Fibroblast of lung (primary cell): Measurements from ENCODE around the gene KIF26B. TPM values are rescaled to one million over a fixed set of nuclear protein-coding genes. Genes with fewer than 3 reads are reported as not detected.

Source experiments
- DNase-seq, 2 donors: peaks; one replicate each; pipeline versions ENCODE4 v3.0.0 to v3.0.0-alpha.2; 2010; ENCODE audit warnings: low read depth in 2 of 2
- H2AFZ ChIP-seq: 2 replicates; pipeline ENCODE4 v1.5.1; 2012; ENCODE audit warnings: low read length, control low read depth, inconsistent platforms
- H3K27ac ChIP-seq: 2 replicates; pipeline ENCODE4 v1.5.1; 2011; ENCODE audit warnings: low read length, control low read depth; ENCODE audit not compliant: insufficient read depth
- H3K27me3 ChIP-seq: 2 replicates; pipeline ENCODE4 v1.5.1; 2011; ENCODE audit warnings: mild to moderate bottlenecking, low read length; ENCODE audit not compliant: control insufficient read depth, insufficient read depth
- H3K36me3 ChIP-seq: 2 replicates; pipeline ENCODE4 v1.5.1; 2011; ENCODE audit warnings: low read length; ENCODE audit not compliant: control insufficient read depth, insufficient read depth
- H3K4me1 ChIP-seq: 2 replicates; pipeline ENCODE4 v1.5.1; 2011; ENCODE audit warnings: low read length; ENCODE audit not compliant: control insufficient read depth, insufficient read depth; ENCODE audit errors: extremely low read depth
- H3K4me2 ChIP-seq: 2 replicates; pipeline ENCODE4 v1.5.1; 2011; ENCODE audit warnings: low read length, control low read depth; ENCODE audit not compliant: insufficient read depth; ENCODE audit errors: extremely low read depth
- H3K4me3 ChIP-seq, 4 experiments: fragments of 200-600 bp in 1 of 4; sonication (generic) in 1 of 4; replicated peaks in 1 of 4; 2 replicates each; pipeline ENCODE4 v1.5.1; 2011 to 2016; ENCODE audit warnings: low read length in 4 of 4, low read depth in 3 of 4, mild to moderate bottlenecking in 3 of 4, control low read depth in 2 of 4, inconsistent platforms in 1 of 4, mixed read lengths in 1 of 4; ENCODE audit not compliant: insufficient read depth in 1 of 4; ENCODE audit errors: control extremely low read depth in 1 of 4
- H3K79me2 ChIP-seq: 2 replicates; pipeline ENCODE4 v1.5.1; 2012; ENCODE audit warnings: mild to moderate bottlenecking, low read length, inconsistent platforms; ENCODE audit not compliant: control insufficient read depth, insufficient read depth
- H3K9ac ChIP-seq: 2 replicates; pipeline ENCODE4 v1.5.1; 2011; ENCODE audit warnings: mild to moderate bottlenecking, low read length, control low read depth; ENCODE audit not compliant: insufficient read depth
- H3K9me3 ChIP-seq: 2 replicates; pipeline ENCODE4 v1.5.1; 2012; ENCODE audit warnings: low read depth, low read length; ENCODE audit not compliant: control insufficient read depth, insufficient read depth
- H4K20me1 ChIP-seq: 2 replicates; pipeline ENCODE4 v1.5.1; 2011; ENCODE audit warnings: low read length; ENCODE audit not compliant: control insufficient read depth, insufficient read depth; ENCODE audit errors: extremely low read depth
- EZH2 ChIP-seq: IDR thresholded peaks from 2 replicates; pipeline ENCODE4 v1.5.1; 2012; ENCODE audit warnings: low read length, control low read depth, mild to moderate bottlenecking; ENCODE audit errors: missing control alignments
- polyA plus RNA-seq, 2 donors: library from polyadenylated mRNA; depleted of rRNA in 1 of 2; stranded (reverse) in 1 of 2; unstranded in 1 of 2; fragments of >200 nt; gene quantifications; 2 replicates each; pipeline ENCODE4 v1.2.1, GENCODE V29; 2011 to 2012; ENCODE audit warnings: missing spikeins in 1 of 2
- total RNA-seq: library from RNA; depleted of rRNA; stranded (reverse); fragments of >200 nt; gene quantifications from 2 replicates; pipeline ENCODE4 v1.2.1, GENCODE V29; 2014
- TF ChIP-seq, protein P1 (sequence below), 2 donors: IDR thresholded peaks in 1 of 2; conservative IDR thresholded peaks in 1 of 2; 1 replicate in 1 of 2; 2 replicates in 1 of 2; pipeline ENCODE4 v1.5.1; 2011 to 2012; ENCODE audit warnings: low read length in 2 of 2, control low read depth in 1 of 2, inconsistent platforms in 1 of 2, low read depth in 1 of 2, mild to moderate bottlenecking in 1 of 2

KIF26B gene
- total and polyA plus RNA-seq, 2 donors (not counting 1 experiment from before 2014, with no cell fraction given): 5.3 to 6.1 TPM

DNA sequence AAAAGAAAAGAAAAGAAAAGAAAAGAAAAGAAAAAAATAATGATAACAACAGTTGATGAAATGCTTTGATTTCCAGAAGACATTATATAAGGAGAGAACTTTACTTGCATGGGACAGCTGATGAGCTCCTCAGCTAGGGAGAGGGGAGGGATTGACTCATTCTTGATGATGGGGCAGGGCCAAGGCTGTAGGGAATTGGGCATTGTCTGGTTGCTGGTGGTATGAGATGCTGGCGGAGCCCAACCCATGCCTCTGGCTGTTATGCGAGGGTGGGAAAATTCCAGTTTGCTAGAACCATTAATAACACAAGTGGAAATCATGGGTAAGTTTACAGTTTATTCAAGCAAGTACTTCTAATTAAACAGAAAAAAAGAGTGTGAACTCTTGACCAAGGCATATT lies 36.0 kb upstream of the KIF26B start:
- Histone ChIP-seq H3K27me3 (no peaks in the 10 kb centered on the region), H3K9me3 (no peaks in the 10 kb centered on the region), H3K79me2 (no peaks in the 10 kb centered on the region), H3K4me2 (no peak overlapping the region), H2AFZ (no peak overlapping the region), H3K9ac (no peak overlapping the region), H3K27ac (no peak overlapping the region), H3K4me1 (no peaks in the 10 kb centered on the region), H3K36me3 (no peaks in the 10 kb centered on the region), H3K4me3 (no peak overlapping the region), H4K20me1 (no peaks in the 10 kb centered on the region)
- TF ChIP-seq, protein P1, sequence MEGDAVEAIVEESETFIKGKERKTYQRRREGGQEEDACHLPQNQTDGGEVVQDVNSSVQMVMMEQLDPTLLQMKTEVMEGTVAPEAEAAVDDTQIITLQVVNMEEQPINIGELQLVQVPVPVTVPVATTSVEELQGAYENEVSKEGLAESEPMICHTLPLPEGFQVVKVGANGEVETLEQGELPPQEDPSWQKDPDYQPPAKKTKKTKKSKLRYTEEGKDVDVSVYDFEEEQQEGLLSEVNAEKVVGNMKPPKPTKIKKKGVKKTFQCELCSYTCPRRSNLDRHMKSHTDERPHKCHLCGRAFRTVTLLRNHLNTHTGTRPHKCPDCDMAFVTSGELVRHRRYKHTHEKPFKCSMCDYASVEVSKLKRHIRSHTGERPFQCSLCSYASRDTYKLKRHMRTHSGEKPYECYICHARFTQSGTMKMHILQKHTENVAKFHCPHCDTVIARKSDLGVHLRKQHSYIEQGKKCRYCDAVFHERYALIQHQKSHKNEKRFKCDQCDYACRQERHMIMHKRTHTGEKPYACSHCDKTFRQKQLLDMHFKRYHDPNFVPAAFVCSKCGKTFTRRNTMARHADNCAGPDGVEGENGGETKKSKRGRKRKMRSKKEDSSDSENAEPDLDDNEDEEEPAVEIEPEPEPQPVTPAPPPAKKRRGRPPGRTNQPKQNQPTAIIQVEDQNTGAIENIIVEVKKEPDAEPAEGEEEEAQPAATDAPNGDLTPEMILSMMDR (conservative IDR thresholded peaks at IDR 0.05 in 1 of 2, IDR thresholded peaks at IDR 0.05 in 1 of 2; ENCODE audit: low read depth in 1 of 2, low read length in 2 of 2): no peak
- TF ChIP-seq EZH2: no peak
- DNase-seq: peak in 1 of 2 donors; percentile 16

DNA sequence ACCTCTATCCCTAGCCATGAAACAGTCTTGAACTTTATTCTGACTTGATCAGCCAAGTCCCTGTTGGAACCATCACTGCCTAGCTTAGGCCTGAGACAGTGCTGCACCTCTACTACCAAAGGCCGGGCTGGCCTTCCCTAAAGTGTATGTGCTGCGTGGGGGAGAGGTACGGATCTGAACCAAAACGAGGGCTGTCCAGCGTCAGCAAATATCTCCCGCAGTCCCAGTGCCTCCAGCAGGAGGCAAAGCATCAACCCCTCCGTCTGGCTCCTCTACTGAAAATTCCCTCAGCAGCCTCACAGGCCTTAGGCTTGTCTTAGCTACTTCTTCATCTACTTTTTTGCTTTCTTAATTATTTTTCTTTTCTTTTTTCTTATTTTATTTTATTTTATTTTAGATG lies 33.3 kb upstream of the KIF26B start:
- Histone ChIP-seq H3K79me2 (no peaks in the 10 kb centered on the region), H3K27me3 (no peaks in the 10 kb centered on the region), H3K9ac (no peak overlapping the region), H3K9me3 (no peaks in the 10 kb centered on the region), H4K20me1 (no peaks in the 10 kb centered on the region), H3K36me3 (no peaks in the 10 kb centered on the region), H3K4me1 (no peaks in the 10 kb centered on the region), H2AFZ (no peak overlapping the region), H3K4me2 (no peak overlapping the region), H3K4me3 (no peak overlapping the region), H3K27ac (no peak overlapping the region)
- DNase-seq: no peak
- no peak for TF ChIP-seq EZH2
- TF ChIP-seq, protein P1 (conservative IDR thresholded peaks at IDR 0.05 in 1 of 2, IDR thresholded peaks at IDR 0.05 in 1 of 2; ENCODE audit: low read depth in 1 of 2, low read length in 2 of 2): no peak

DNA sequence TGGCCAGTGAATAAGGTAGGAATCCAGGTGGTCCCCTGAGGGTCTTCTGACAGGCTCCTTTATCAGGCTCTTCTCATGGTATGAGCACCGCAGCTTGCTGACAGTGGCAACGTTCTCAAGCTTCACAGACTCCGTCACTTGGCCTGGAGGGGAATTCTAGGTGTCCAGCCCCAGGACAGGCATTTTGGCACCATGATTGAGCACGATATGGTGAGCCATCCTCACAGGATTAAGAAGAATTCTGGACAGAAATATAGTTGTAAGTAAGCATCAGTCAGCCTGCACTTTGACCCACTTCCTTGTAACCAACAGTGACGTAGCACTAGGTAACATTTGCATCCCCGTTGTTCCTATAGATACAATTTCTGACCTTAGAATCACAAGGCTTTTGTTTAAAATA lies 30.5 kb upstream of the KIF26B start:
- no peak overlapping the region for H3K4me2 ChIP-seq
- H3K4me3 ChIP-seq: no peak overlapping the region
- no peaks in the 10 kb centered on the region for H3K36me3 ChIP-seq
- H3K4me1 ChIP-seq: no peaks in the 10 kb centered on the region
- no peak overlapping the region for H2AFZ ChIP-seq
- no peak overlapping the region for H3K27ac ChIP-seq
- no peak overlapping the region for H3K9ac ChIP-seq
- TF ChIP-seq, protein P1 (conservative IDR thresholded peaks at IDR 0.05 in 1 of 2, IDR thresholded peaks at IDR 0.05 in 1 of 2; ENCODE audit: low read depth in 1 of 2, low read length in 2 of 2): no peak
- no peak for TF ChIP-seq EZH2
- no peaks in the 10 kb centered on the region for H3K9me3 ChIP-seq
- no peak for DNase-seq
- no peaks in the 10 kb centered on the region for H3K79me2 ChIP-seq
- no peaks in the 10 kb centered on the region for H4K20me1 ChIP-seq
- H3K27me3 ChIP-seq: no peaks in the 10 kb centered on the region
